ENCODE data around the gene ADCY2. TPM values are rescaled to one million over a fixed set of nuclear protein-coding genes. Genes with fewer than 3 reads are reported as not detected.
A peak's percentile ranks its signal among the peaks of the same experiment; 100 is the strongest.

Gene ADCY2
- total RNA-seq, 1 experiment from 2014 or later: 31.3 TPM

GRCh38 chr5:7415587-7416535 lies 19.9 kb downstream of the ADCY2 start:
- Histone ChIP-seq H3K27ac (ENCODE audit: insufficient read length, low read depth, low read length) (no peak overlapping the region), H3K23ac (ENCODE audit: insufficient read length, low read depth, low read length) (no peak overlapping the region), H2BK5ac (ENCODE audit: insufficient read length, low read length) (no peak overlapping the region), H3K9ac (ENCODE audit: extremely low read depth, insufficient read length, low read length) (no peak overlapping the region), H2BK120ac (ENCODE audit: low read depth, low read length, poor library complexity, severe bottlenecking) (no peak overlapping the region), H3K9me3 (ENCODE audit: control insufficient read depth, low read depth, low read length) (no peaks in the 10 kb centered on the region), H3K18ac (ENCODE audit: insufficient read length, low read depth, low read length) (no peak overlapping the region), H2BK20ac (ENCODE audit: low read depth, low read length, poor library complexity, severe bottlenecking) (no peak overlapping the region), H2AK5ac (ENCODE audit: insufficient read length, low read length) (no peak overlapping the region), H3K79me1 (ENCODE audit: insufficient read depth, low read depth, low read length, poor library complexity, severe bottlenecking) (no peaks in the 10 kb centered on the region), H2BK12ac (ENCODE audit: insufficient read length, low read depth, low read length) (no peak overlapping the region), H3K4ac (ENCODE audit: low read depth, low read length) (no peak overlapping the region), H4K20me1 (ENCODE audit: control insufficient read depth, insufficient read depth, insufficient read length) (no peaks in the 10 kb centered on the region), H4K5ac (ENCODE audit: insufficient read length, low read depth, low read length) (no peak overlapping the region), H3K4me2 (ENCODE audit: insufficient read depth, insufficient read length, low read length) (no peak overlapping the region), H2BK15ac (ENCODE audit: low read depth, low read length) (no peak overlapping the region), H3K4me1 (ENCODE audit: insufficient read depth, low read length) (peaks cover 15% of the 10 kb centered on the region; the same call in 1 of the 2 replicates), H3T11ph (ENCODE audit: low read length) (no peak overlapping the region), H2AFZ (ENCODE audit: low read length) (no peak overlapping the region), H3K14ac (ENCODE audit: insufficient read depth, low read length) (no peak overlapping the region), H4K8ac (replicated peaks; ENCODE audit: insufficient read length, low read depth, low read length) (no peak overlapping the region), H3K79me2 (ENCODE audit: insufficient read depth, low read length) (no peaks in the 10 kb centered on the region; the same call in 1 of the 2 replicates), H3K23me2 (ENCODE audit: insufficient read length, low read depth, low read length, poor library complexity, severe bottlenecking) (peaks cover 5% of the 10 kb centered on the region), H3K27me3 (ENCODE audit: insufficient read depth, low read length) (no peaks in the 10 kb centered on the region), H3K56ac (ENCODE audit: insufficient read length, low read depth, low read length) (no peak overlapping the region), H4K91ac (ENCODE audit: insufficient read length, low read depth, low read length) (no peak overlapping the region)
- peaks cover 17 to 34% (median 19%) of the 10 kb centered on the region in 3 experiments; a peak in 6 of 7 replicates for H3K36me3 Mint-ChIP-seq (ENCODE audit: insufficient read depth in 1 of 3, low read depth in 3 of 3)
- H3K4me1 Mint-ChIP-seq: peaks cover 33 to 39% of the 10 kb centered on the region in 2 experiments
- H3K4me3 Mint-ChIP-seq: no peak overlapping the region
- WGBS (ENCODE audit: extremely low coverage, insufficient read length, low lambda C conversion rate): no CpG with 5 or more reads among the region's 10 CpGs
- H3K9me3 Mint-ChIP-seq: 0 out of 5 replicates have a peak, but pooled peaks cover 0 to 2% of the 10 kb centered on the region in 2 experiments
- peak overlapping the region; percentile 19 to 42 (median 34); a peak in 5 of 7 replicates for H3K27ac Mint-ChIP-seq
- DNase-seq: no peak
- TF ChIP-seq CTCF (conservative IDR thresholded peaks at IDR 0.05): no peak
- H3K27me3 Mint-ChIP-seq (ENCODE audit: low read depth): no peaks in the 10 kb centered on the region

All from H9 (cell line).